Peyer's patch (tissue), 4 donors: ENCODE measurements around the gene PCDHGA12. TPM values are rescaled to one million over a fixed set of nuclear protein-coding genes. Genes with fewer than 3 reads are reported as not detected.
"Not testable (repeated sequence)": the region's sequence is repeated elsewhere in the genome, so short reads cannot be mapped to it uniquely, and the experiment has no call there.

Experiments used
- DNase-seq, 3 donors: peaks; one replicate each; pipeline ENCODE4 v3.0.0-alpha.2; 2017 to 2019
- H3K27ac ChIP-seq, 4 donors: fragments of 200-600 bp; sonication (generic); one replicate each; pipeline ENCODE4 v1.5.1; 2016 to 2019
- H3K27me3 ChIP-seq, 2 donors: fragments of 200-600 bp; sonication (generic); one replicate each; pipeline ENCODE4 v1.5.1; 2019
- H3K36me3 ChIP-seq, 3 donors: fragments of 200-600 bp; sonication (generic); one replicate each; pipeline ENCODE4 v1.5.1; 2016 to 2019
- H3K4me1 ChIP-seq, 4 donors: fragments of 200-600 bp; sonication (generic); one replicate each; pipeline ENCODE4 v1.5.1; 2016 to 2019
- H3K4me3 ChIP-seq, 4 donors: fragments of 200-600 bp; sonication (generic); 1 replicate in 3 of 4; 2 replicates in 1 of 4; pipeline ENCODE4 v1.5.1; 2016 to 2019; ENCODE audit warnings: mild to moderate bottlenecking in 1 of 4
- H3K9me3 ChIP-seq, 4 donors: fragments of 200-600 bp; sonication (generic); one replicate each; pipeline ENCODE4 v1.5.1; 2016 to 2019; ENCODE audit warnings: mild to moderate bottlenecking in 1 of 4
- POLR2A ChIP-seq, 2 donors: fragments of 450-650 bp; IDR thresholded peaks; one replicate each; pipeline ENCODE4 v1.5.1; 2017; ENCODE audit warnings: antibody characterized with exemption in 2 of 2, mild to moderate bottlenecking in 2 of 2, moderate library complexity in 2 of 2
- total RNA-seq, 4 donors: library from RNA; depleted of rRNA; stranded (reverse); fragments of >200 nt; gene quantifications; one replicate each; pipeline ENCODE4 v1.1.0, GENCODE V29; 2016
- TF ChIP-seq, protein P1 (sequence below), 6 experiments: fragments of 450-650 bp in 4 of 6; fragments of 200-600 bp in 2 of 6; sonication (generic) in 1 of 6; IDR thresholded peaks; one replicate each; pipeline ENCODE4 v1.5.1; 2017 to 2019; ENCODE audit warnings: antibody characterized with exemption in 6 of 6, mild to moderate bottlenecking in 3 of 6, moderate library complexity in 1 of 6

Gene PCDHGA12
- total RNA-seq, 4 donors from 2014 or later = 1.4 to 12.4 (median 4.7) TPM

- not testable (repeated sequence) for DNase-seq, H3K27me3 ChIP-seq, H3K4me1 ChIP-seq, H3K27ac ChIP-seq, H3K36me3 ChIP-seq
- TF ChIP-seq, protein P1, sequence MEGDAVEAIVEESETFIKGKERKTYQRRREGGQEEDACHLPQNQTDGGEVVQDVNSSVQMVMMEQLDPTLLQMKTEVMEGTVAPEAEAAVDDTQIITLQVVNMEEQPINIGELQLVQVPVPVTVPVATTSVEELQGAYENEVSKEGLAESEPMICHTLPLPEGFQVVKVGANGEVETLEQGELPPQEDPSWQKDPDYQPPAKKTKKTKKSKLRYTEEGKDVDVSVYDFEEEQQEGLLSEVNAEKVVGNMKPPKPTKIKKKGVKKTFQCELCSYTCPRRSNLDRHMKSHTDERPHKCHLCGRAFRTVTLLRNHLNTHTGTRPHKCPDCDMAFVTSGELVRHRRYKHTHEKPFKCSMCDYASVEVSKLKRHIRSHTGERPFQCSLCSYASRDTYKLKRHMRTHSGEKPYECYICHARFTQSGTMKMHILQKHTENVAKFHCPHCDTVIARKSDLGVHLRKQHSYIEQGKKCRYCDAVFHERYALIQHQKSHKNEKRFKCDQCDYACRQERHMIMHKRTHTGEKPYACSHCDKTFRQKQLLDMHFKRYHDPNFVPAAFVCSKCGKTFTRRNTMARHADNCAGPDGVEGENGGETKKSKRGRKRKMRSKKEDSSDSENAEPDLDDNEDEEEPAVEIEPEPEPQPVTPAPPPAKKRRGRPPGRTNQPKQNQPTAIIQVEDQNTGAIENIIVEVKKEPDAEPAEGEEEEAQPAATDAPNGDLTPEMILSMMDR (IDR thresholded peaks at IDR 0.05) = peak in 4 of 6 experiments; percentile 25 to 46 (median 34)
- H3K9me3 ChIP-seq = peaks cover 0 to 59% (median 19%) of the 10 kb centered on the region in 4 donors
- peak within 1 kb of the TSS in 3 of 4 donors; percentile 20 to 46 (median 28) for H3K4me3 ChIP-seq
These were observed 32.4 kb upstream of the PCDHGA12 start, which contains the start of gene PCDHGB5 for GRCh38 chr5:141397756-141398551. Gene PCDHGB5, plus strand, starts transcription at chr5:141397947. Its CDS starts 181 bp downstream, at chr5:141398128.

GRCh38 chr5:141398608-141399007 lies 31.7 kb upstream of the PCDHGA12 start:
- no peak for DNase-seq
- H3K9me3 ChIP-seq = peaks cover 0 to 59% (median 20%) of the 10 kb centered on the region in 4 donors
- H3K36me3 ChIP-seq = no peaks in the 10 kb centered on the region
- no peaks in the 10 kb centered on the region for H3K4me1 ChIP-seq
- no peak for TF ChIP-seq POLR2A (IDR thresholded peaks at IDR 0.05)
- TF ChIP-seq, protein P1 (IDR thresholded peaks at IDR 0.05) = no peak
- H3K4me3 ChIP-seq = no peak overlapping the region
- H3K27me3 ChIP-seq = no peaks in the 10 kb centered on the region
- no peak overlapping the region for H3K27ac ChIP-seq

DNA sequence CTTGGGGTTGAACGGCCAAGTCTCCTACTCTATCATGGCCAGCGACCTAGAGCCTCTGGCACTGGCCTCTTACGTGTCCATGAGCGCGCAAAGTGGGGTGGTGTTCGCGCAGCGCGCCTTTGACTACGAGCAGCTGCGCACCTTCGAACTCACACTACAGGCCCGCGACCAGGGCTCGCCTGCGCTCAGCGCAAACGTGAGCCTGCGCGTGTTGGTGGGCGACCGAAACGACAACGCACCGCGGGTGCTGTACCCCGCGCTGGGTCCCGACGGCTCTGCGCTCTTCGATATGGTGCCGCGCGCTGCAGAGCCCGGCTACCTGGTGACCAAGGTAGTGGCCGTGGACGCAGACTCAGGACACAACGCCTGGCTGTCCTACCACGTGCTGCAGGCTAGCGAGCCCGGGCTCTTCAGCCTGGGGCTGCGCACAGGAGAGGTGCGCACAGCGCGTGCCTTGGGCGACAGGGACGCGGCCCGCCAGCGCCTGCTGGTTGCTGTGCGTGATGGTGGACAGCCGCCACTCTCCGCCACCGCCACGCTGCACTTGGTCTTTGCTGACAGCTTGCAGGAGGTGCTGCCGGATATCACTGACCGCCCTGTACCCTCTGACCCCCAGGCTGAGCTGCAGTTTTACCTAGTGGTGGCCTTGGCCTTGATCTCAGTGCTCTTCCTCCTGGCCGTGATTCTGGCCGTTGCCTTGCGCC lies 30.6 kb upstream of the PCDHGA12 start:
- DNase-seq = no peak
- Histone ChIP-seq H3K27ac (no peak overlapping the region), H3K4me3 (no peak overlapping the region), H3K9me3 (peaks cover 0 to 53% (median 15%) of the 10 kb centered on the region in 4 donors), H3K4me1 (no peaks in the 10 kb centered on the region), H3K27me3 (no peaks in the 10 kb centered on the region), H3K36me3 (no peaks in the 10 kb centered on the region)
- TF ChIP-seq, protein P1 (IDR thresholded peaks at IDR 0.05) = no peak
- no peak for TF ChIP-seq POLR2A (IDR thresholded peaks at IDR 0.05)

DNA sequence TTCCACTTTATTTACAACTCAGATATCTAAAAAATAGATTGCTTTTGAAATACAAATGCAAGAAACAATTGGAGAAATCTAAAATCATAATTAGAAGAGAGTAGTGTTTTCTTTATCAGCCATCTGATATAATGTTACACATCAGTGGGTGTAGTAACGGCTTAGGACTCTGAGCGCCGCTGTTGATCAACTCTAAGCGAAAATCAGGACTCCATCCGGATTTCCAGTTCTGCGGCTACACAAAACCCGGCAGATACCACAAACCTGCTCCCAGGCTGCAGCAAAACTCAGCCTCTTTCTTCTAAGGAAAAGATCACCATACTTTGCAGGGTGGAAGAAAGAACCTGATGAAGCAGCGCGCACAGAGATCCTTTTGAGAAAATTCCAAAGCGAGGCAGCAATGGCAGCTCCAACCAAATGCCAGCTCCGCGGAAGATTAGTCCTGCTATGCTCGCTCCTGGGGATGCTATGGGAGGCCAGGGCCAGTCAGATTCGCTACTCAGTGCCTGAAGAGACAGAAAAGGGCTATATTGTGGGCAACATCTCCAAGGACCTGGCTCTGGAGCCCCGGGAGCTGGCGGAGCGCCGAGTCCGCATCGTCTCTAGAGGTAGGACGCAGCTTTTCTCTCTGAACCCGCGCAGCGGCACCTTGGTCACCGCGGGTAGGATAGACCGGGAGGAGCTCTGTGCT lies 27.6 kb upstream of the PCDHGA12 start, which contains the start of gene PCDHGA9:
TSS of gene PCDHGA9 (plus strand) at position 226 of the 691 bp plus-strand sequence. CDS start at position 401, 175 bp downstream.
- DNase-seq = no peak
- Histone ChIP-seq H3K4me1 (no peaks in the 10 kb centered on the region), H3K27ac (no peak within 1 kb of the TSS), H3K9me3 (peaks cover 0 to 58% (median 14%) of the 10 kb centered on the region in 4 donors), H3K4me3 (peak within 1 kb of the TSS in 1 of 4 donors; percentile 10), H3K36me3 (no peaks in the 10 kb centered on the region), H3K27me3 (no peaks in the 10 kb centered on the region)
- TF ChIP-seq, protein P1 (IDR thresholded peaks at IDR 0.05) = peak in 3 of 6 experiments; percentile 32 to 37 (median 35)
- TF ChIP-seq POLR2A (IDR thresholded peaks at IDR 0.05) = no peak

- Histone ChIP-seq H3K27me3 (no peaks in the 10 kb centered on the region), H3K36me3 (no peaks in the 10 kb centered on the region), H3K4me1 (no peaks in the 10 kb centered on the region), H3K9me3 (peaks cover 0 to 63% (median 14%) of the 10 kb centered on the region in 4 donors), H3K27ac (no peak overlapping the region), H3K4me3 (no peak overlapping the region)
- DNase-seq = no peak
- TF ChIP-seq, protein P1 (IDR thresholded peaks at IDR 0.05) = no peak
These were observed 26.9 kb upstream of the PCDHGA12 start for GRCh38 chr5:141403387-141403786.
